NCI-H446 (cell line): ENCODE data around the gene PITHD1.
A peak's percentile ranks its signal among the peaks of the same experiment; 100 is the strongest.
"Not testable (repeated sequence)": the region's sequence is repeated elsewhere in the genome, so short reads cannot be mapped to it uniquely, and the experiment has no call there.

Source experiments
- DNase-seq, 2 experiments: peaks; one replicate each; lab custom pipeline; 2025; lab: John Stamatoyannopoulos, UW

PITHD1 gene

GRCh38 chr1:23777979-23778814 is at the start of gene PITHD1:
Gene PITHD1 (plus strand): TSS chr1:23778418. CDS start chr1:23778516, 98 bp downstream.
- DNase-seq, result peak; percentile 79 to 94

- DNase-seq, result no peak
Observed at GRCh38 chr1:23732363-23733224, 45.6 kb upstream of the PITHD1 start.

- DNase-seq, result not testable (repeated sequence)
Observed at GRCh38 chr1:23733281-23733680, 44.9 kb upstream of the PITHD1 start.

- DNase-seq, result no peak
Observed at GRCh38 chr1:23736437-23737134, 41.6 kb upstream of the PITHD1 start.

GRCh38 chr1:23741609-23742008 is 36.6 kb upstream of the PITHD1 start:
- no peak for DNase-seq

GRCh38 chr1:23742670-23743286 is 35.4 kb upstream of the PITHD1 start:
- no peak for DNase-seq

- DNase-seq, result peak; percentile 60 to 83
Observed at GRCh38 chr1:23743287-23744152, 34.7 kb upstream of the PITHD1 start, which contains the start of gene ELOA. Gene ELOA (plus strand): TSS chr1:23743471. CDS start chr1:23743504, 33 bp downstream.

- peak in 1 of 2 experiments; percentile 37 for DNase-seq
Observed at GRCh38 chr1:23745515-23745914, 32.7 kb upstream of the PITHD1 start.

GRCh38 chr1:23748016-23748415 is 30.2 kb upstream of the PITHD1 start:
- no peak for DNase-seq

GRCh38 chr1:23751050-23751814 is 27.0 kb upstream of the PITHD1 start:
- DNase-seq, result peak; percentile 54

- DNase-seq, result no peak
Observed at GRCh38 chr1:23751815-23752200, 26.4 kb upstream of the PITHD1 start.

GRCh38 chr1:23752909-23753308 is 25.3 kb upstream of the PITHD1 start:
- DNase-seq, result no peak

- no peak for DNase-seq
Observed at GRCh38 chr1:23756676-23757075, 21.5 kb upstream of the PITHD1 start.

- no peak for DNase-seq
Observed at GRCh38 chr1:23757812-23758211, 20.4 kb upstream of the PITHD1 start.

GRCh38 chr1:23759277-23759676 is 18.9 kb upstream of the PITHD1 start:
- DNase-seq, result no peak

GRCh38 chr1:23763041-23763577 is 15.1 kb upstream of the PITHD1 start:
- peak in 1 of 2 experiments; percentile 26 for DNase-seq

GRCh38 chr1:23768733-23769132 is 9.5 kb upstream of the PITHD1 start:
- no peak for DNase-seq

GRCh38 chr1:23772049-23772853 is 6.0 kb upstream of the PITHD1 start:
- peak; percentile 85 to 91 for DNase-seq

- DNase-seq, result no peak
Observed at GRCh38 chr1:23772854-23773242, 5.4 kb upstream of the PITHD1 start.
